RKO (cell line): ENCODE results near the gene MROH2A.
"Not testable (repeated sequence)": the region's sequence is repeated elsewhere in the genome, so short reads cannot be mapped to it uniquely, and the experiment has no call there.

Source experiments
- DNase-seq: peaks from one replicate; pipeline ENCODE4 v3.0.0-alpha.2; 2016; ENCODE audit warnings: low spot score

The MROH2A gene

DNA sequence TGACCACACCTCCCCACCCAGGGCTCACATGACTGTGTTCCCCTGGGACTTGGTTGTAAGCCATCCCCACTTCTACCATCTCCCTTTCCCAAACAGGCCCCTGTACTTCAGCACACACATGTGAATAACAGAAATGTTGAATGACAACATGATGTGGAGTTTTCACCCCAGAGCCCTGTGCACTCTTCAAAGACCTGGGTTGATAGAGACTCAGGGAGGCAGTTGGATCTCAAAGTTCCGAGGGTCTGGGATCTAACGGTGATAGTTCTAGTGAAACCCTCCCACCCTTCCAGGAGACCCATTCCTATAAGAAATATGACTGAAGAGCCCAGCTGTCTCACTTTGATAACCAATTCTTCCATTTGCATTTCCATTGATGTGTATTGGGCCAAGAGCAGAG lies at the start of gene MROH2A:
Gene MROH2A (plus strand): TSS at position 301 of the 400 bp plus-strand sequence. CDS start 1,029 bp downstream, outside the sequence.
- DNase-seq: no peak

- no peak for DNase-seq
These were observed 49.3 kb upstream of the MROH2A start, which contains the start of gene UGT1A3 for GRCh38 chr2:233728723-233729301. Gene UGT1A3, plus strand, starts transcription at chr2:233729042. Its CDS starts 85 bp downstream, at chr2:233729127.

- not testable (repeated sequence) for DNase-seq
These were observed 41.1 kb upstream of the MROH2A start for GRCh38 chr2:233736868-233737653.

DNA sequence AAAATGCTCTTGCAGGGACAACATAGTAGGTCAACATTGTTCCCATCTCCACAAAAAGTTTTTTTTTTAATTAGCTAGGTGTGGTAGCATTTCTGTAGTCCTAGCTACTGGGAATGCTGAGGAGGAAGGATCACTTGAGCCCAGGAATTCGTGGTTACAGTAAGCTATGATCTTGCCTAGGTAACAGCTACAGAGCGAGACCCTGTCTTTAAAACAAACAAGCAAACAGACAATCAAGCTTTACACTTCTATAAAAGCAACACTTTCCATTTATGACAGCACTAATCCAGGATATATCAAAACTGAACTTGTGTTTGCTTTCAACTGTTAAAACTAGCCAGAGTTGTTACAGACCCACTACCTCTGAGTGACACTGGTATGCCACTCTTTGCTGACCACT lies 37.3 kb upstream of the MROH2A start:
- no peak for DNase-seq

- no peak for DNase-seq
These were observed 34.5 kb upstream of the MROH2A start for GRCh38 chr2:233743464-233744259.

DNA sequence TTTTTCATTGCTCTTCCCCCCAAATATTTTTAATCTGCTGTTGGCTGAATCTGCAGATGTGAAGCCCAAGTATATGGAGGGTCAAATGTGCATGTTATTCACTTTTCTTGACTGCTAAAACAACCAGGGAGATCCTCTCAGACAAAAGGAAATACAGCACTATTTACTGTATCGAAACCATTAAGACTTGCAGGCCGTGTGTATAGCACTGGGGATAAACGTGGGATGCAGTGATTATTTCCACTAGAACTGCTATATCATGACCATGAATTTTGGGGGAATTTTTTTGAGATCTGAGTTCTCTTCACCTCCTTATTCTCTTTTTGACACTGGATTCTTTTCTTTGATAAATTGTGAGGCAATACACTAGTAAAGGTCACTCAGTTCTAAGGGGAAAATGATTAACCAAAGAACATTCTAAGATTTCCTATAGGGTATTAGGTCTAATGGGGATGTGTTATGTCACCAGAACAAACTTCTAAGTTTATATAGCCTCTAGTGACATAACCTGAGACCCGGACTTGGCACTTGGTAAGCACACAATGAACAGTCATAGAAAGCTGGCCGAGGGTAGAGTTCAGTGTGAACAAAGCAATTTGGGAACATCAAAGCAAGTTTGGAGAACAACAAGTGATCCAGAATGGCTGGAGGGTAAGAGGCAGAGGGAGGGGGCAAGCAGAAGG lies 32.9 kb upstream of the MROH2A start:
- no peak for DNase-seq

- not testable (repeated sequence) for DNase-seq
These were observed 32.3 kb upstream of the MROH2A start for GRCh38 chr2:233745838-233746237.

- DNase-seq: no peak
These were observed 31.5 kb upstream of the MROH2A start for GRCh38 chr2:233746475-233747282.

- DNase-seq: no peak
These were observed 30.9 kb upstream of the MROH2A start for GRCh38 chr2:233747283-233747544.

GRCh38 chr2:233750689-233751088 lies 27.4 kb upstream of the MROH2A start:
- DNase-seq: not testable (repeated sequence)

- DNase-seq: not testable (repeated sequence)
These were observed 26.7 kb upstream of the MROH2A start for GRCh38 chr2:233751212-233752009.

- DNase-seq: no peak
These were observed 23.1 kb upstream of the MROH2A start for GRCh38 chr2:233754872-233755611.

DNA sequence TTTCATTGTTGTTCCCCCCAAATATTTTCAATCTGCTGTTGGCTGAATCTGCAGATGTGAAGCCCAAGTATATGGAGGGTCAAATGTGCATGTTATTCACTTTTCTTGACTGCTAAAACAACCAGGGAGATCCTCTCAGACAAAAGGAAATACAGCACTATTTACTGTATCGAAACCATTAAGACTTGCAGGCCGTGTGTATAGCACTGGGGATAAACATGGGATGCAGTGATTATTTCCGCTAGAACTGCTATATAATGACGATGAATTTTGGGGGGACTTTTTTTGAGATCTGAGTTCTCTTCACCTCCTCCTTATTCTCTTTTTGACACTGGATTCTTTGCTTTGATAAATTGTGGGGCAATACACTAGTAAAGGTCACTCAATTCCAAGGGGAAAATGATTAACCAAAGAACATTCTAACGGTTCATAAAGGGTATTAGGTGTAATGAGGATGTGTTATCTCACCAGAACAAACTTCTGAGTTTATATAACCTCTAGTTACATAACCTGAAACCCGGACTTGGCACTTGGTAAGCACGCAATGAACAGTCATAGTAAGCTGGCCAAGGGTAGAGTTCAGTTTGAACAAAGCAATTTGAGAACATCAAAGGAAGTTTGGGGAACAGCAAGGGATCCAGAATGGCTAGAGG lies 21.6 kb upstream of the MROH2A start:
- no peak for DNase-seq

DNA sequence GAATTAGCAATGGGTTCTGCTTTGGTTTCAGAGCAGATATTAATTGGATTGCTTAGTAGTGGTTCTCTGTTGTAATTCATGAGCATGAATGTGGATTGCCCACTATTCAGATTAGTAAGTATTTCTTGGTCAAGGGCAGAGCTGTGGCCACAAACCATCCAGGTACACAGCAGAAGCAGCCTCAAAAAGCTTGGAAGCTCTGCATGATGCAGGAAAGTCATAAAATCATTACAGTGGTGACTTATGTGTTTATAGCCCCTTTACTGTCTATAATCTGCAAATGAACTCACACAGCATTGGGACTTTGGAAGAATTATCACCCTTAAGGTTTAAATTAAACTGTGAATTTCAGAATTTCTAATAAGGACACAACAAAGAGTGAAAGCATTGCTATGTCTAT lies 20.0 kb upstream of the MROH2A start:
- no peak for DNase-seq

DNA sequence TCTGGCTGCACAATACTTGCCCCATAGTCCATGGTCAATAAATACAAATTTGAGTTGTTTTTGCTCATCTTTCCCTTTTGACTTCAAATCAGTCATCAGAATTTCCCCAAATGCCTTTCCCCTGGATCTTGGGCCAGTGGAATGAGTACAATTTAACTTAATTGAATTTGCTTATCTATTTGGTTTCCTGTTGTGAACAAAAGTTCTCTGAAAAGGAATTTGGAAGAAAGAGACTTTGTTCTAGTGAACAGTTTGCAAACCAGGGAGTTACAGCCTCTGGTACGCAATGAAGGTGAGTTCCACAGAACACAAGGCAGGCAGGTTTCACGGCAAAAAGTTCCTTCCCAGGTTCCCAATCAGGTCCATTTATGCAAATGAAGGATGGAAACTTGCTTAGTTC lies 19.3 kb upstream of the MROH2A start:
- DNase-seq: no peak

GRCh38 chr2:233760043-233760442 lies 18.1 kb upstream of the MROH2A start, which contains the start of gene UGT1A1:
Gene UGT1A1, plus strand, starts transcription at chr2:233760270. Its CDS starts 18 bp downstream, at chr2:233760288.
- DNase-seq: no peak

DNA sequence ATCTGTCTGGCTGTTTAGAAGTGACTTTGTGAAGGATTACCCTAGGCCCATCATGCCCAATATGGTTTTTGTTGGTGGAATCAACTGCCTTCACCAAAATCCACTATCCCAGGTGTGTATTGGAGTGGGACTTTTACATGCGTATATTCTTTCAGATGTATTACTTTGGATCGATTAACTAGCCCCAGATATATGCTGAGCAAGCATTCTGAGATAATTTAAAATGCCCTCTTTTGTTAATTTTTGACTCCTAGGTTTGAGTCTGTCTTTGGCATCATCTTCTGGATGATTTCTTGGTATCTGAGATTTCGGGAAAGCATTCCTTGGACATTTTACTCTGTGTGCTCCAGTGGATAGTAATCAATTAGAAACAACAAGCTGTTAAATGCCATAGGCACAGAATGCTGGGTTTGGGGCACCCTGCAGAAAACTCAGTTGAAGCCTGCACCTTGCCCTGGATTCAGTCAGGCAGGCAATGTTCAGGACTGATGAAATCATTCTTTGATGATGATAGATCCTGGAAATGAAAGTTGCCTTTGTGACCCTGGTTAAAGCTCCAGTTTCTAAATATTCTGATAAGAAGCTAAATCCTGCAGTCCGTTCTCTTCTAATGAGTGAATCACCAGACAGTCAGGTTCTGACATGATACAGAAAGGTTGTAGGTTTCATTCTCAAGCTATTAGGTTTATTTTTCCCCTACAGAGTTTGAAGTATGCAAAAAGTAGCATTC lies 16.9 kb upstream of the MROH2A start:
- no peak for DNase-seq

GRCh38 chr2:233764264-233764663 lies 13.9 kb upstream of the MROH2A start:
- DNase-seq: no peak

GRCh38 chr2:233764761-233765160 lies 13.4 kb upstream of the MROH2A start:
- DNase-seq: no peak
